GM18511 (cell line): ENCODE results near the gene YTHDC2.
"Not testable (repeated sequence)": the region's sequence is repeated elsewhere in the genome, so short reads cannot be mapped to it uniquely, and the experiment has no call there.

Experiments
- ATAC-seq: cut with Tn5 transposase; IDR thresholded peaks from one replicate; pipeline ENCODE4 v1.9.1; 2021; ENCODE audit warnings: mild to moderate bottlenecking, moderate library complexity; ENCODE audit not compliant: unreplicated experiment

YTHDC2 gene

DNA sequence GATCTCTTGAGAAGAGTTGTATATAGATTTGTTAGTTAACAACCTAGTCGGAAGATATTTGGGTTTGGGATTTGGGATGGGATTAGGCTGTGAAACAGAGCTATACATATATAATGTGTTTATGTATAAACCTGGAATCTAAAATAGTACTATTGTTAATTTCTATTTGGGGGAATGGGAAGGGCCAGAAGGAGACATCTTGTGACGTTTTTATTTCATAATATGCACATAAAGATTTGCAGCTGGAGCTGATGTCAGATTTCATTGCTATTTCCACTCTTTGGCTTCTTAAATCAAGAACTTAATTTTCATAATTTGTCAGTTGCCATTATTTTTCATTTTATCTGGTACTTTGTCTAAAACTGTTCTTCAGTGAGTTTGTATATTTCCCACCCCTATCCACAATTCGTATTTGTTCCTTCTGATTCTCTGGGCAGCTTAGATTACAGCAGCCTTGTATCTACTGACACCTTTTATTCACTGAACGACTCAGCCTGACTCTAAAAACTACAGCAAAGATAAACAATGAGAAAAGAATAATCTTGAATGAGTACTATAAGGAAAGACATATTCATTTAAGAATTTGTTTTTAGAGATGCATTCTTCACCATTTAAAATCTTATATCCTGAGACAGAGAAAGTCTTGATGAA is 86.9 kb downstream of the YTHDC2 start:
- ATAC-seq: no peak

- ATAC-seq: no peak
These were observed 87.9 kb downstream of the YTHDC2 start for GRCh38 chr5:113601423-113601822.

GRCh38 chr5:113603246-113603645 is 89.8 kb downstream of the YTHDC2 start:
- not testable (repeated sequence) for ATAC-seq

DNA sequence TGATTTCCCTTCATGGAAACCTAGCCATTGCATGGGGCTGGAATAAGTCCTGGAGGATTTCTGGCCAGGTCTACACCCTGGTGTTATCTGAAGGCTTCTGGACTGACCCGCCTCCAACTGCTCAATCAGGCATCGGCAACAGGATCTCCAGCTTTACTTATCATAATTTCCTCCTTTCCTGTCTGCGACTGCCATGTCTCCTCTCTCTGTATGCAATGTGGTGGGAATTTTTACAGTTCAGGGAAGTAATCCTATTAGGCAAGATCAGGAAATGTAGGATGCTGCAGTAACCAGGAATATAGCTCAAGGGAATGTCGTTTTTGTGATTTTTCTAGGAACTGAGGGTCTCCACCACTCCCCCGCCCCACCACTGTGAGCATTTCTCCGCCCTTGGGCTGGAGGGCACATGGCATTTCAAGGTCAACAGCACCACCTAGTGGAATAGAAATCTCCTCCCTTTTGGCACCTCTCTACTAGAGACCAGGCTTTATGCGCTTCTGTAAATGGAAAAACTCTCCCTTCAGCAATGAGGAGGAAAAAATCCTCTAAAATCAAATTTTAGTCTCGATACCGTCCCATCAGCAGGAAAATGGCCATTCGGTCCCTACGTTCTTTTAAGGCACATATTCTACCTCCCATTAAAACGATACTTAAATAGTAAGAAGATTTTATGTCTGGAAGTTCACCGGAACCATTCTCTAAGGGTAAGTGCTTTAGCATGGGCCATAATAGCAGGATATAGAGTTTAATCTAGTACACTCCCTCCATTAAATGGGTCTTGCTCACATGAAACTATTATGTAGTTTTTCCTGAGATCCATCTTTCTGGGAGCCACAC is 93.0 kb downstream of the YTHDC2 start:
- peak; percentile 92 for ATAC-seq

- no peak for ATAC-seq
These were observed 93.9 kb downstream of the YTHDC2 start for GRCh38 chr5:113607361-113607760.

DNA sequence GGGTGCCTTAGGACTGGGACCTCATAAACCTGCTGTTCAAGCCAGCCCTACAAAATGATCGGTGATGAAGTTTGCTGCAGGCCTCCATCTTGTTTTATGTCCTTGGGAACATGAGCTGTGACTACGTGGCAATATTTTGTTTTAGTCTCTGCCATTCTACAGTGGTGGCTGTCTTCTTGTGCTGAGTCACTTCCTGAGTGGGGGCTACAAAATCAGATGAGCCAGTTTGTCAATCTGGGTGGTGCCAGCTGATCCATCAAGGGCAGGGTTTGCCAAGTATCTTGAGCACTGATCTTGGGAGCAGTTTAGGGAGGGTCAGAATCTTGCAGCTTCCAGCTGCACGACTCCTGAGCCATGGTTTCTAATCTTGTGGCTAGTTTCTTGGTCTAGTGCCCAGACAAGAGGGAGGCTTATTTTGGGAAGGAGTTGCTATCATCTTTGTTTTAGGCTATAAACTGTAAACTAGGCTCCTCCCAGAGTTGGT is 94.7 kb downstream of the YTHDC2 start:
- no peak for ATAC-seq

- peak; percentile 89 for ATAC-seq
These were observed 98.6 kb downstream of the YTHDC2 start for GRCh38 chr5:113612060-113612496.

GRCh38 chr5:113614191-113614590 is 100.7 kb downstream of the YTHDC2 start:
- no peak for ATAC-seq

GRCh38 chr5:113615708-113616107 is 102.2 kb downstream of the YTHDC2 start:
- no peak for ATAC-seq

DNA sequence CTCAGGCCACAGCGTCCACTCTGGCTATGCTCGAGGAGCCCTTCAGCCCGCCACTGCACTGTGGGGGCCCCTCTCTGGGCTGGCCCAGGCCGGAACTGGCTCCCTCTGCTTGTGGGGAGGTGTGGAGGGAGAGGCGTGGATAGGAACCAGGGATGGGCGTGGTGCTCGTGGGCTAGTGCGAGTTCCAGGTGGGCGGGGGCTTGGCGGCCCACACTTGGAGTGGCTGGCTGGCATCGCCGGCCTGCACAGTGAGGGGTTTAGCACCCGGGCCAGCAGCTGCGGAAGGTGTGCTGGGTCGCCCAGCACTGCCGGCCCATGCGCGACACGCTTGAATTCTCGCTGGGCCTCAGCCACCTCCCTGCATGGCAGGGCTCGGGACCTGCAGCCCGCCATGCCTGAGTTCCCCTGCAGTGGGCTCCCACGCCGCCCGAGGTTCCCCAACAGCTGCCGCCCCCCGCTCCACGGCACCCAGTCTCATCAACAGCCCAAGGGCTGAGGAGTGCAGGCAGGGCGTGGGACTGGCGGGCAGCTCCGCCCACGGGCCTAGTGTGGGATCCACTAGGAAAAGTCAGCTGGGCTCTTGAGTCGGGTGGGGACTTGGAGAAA is 103.8 kb downstream of the YTHDC2 start:
- no peak for ATAC-seq

GRCh38 chr5:113632996-113633395 is 119.5 kb downstream of the YTHDC2 start:
- no peak for ATAC-seq

GRCh38 chr5:113634957-113635356 is 121.5 kb downstream of the YTHDC2 start:
- ATAC-seq: no peak

DNA sequence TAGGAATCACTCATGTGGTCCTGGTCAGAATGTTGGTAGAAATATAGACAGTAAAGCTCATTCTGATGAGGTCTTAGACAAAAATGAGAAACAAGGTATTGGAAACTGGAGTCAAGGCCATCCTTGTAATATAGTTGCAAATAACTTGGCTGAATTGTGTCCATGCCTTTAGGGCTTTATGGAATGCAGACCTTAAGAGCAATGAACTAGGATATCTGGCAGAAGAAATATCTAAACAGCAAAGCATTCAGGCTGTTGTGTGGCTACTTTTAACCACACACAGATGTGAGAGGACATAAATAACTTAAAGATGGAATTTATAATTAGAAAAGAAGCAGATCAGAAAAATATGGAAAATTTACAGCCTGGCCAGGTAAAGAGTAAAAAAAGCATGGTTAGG is 128.2 kb downstream of the YTHDC2 start:
- ATAC-seq: no peak
